Lower lobe of right lung (tissue), 2 donors: ENCODE measurements around the gene ANKDD1B. TPM values are rescaled to one million over a fixed set of nuclear protein-coding genes. Genes with fewer than 3 reads are reported as not detected.

Experiments
- ATAC-seq, 2 donors: fragments of 200-7000 bp; cut with Tn5 transposase; one replicate each; pipeline ENCODE4 v1.9.1; 2020 to 2022; ENCODE audit warnings: mild to moderate bottlenecking in 2 of 2, moderate library complexity in 2 of 2
- DNase-seq: peaks from one replicate; pipeline ENCODE4 v3.0.0-alpha.2; 2020
- H3K27ac ChIP-seq: fragments of 200-600 bp; one replicate; pipeline ENCODE4 v1.8.0; 2022
- H3K27me3 ChIP-seq: fragments of 200-600 bp; one replicate; pipeline ENCODE4 v1.8.0; 2022; ENCODE audit warnings: low read depth
- H3K36me3 ChIP-seq: fragments of 200-600 bp; one replicate; pipeline ENCODE4 v1.8.0; 2022; ENCODE audit warnings: mild to moderate bottlenecking
- H3K4me1 ChIP-seq: fragments of 200-600 bp; one replicate; pipeline ENCODE4 v1.8.0; 2022
- H3K4me3 ChIP-seq: fragments of 200-600 bp; one replicate; pipeline ENCODE4 v1.8.0; 2022; ENCODE audit warnings: mild to moderate bottlenecking
- H3K9me3 ChIP-seq: fragments of 200-600 bp; one replicate; pipeline ENCODE4 v1.8.0; 2022
- CTCF ChIP-seq: fragments of 200-600 bp; IDR thresholded peaks from one replicate; pipeline ENCODE4 v1.8.0; 2022; ENCODE audit warnings: antibody characterized with exemption, mild to moderate bottlenecking
- intact Hi-C: fragments of 100-400 bp; cut with DNase I; formaldehyde crosslinking; loops from one replicate; pipeline ENCODE4 v1.11.0; 2022
- total RNA-seq: library from RNA; stranded (reverse); fragmentation: NEBNext Ultra II Directional; extraction: Animal tissue kit (Norgen Biotek cat#: 25700); gene quantifications from one replicate; pipeline ENCODE4 v1.2.1, GENCODE V29; 2021
- donor health status: DM: no; HTN: yes; CAD: no; lungs with severe emphysema.

The ANKDD1B gene
- total RNA-seq, 1 donor from 2014 or later = 4.3 TPM

- Histone ChIP-seq H3K27ac (no peak overlapping the region), H3K36me3 (no peaks in the 10 kb centered on the region), H3K4me3 (no peak overlapping the region), H3K27me3 (no peaks in the 10 kb centered on the region), H3K9me3 (no peaks in the 10 kb centered on the region), H3K4me1 (no peaks in the 10 kb centered on the region)
- no peak for TF ChIP-seq CTCF
- intact Hi-C loops = no loop called here
- peak; percentile 40 to 49 for ATAC-seq
- DNase-seq = no peak
Measured at GRCh38 chr5:75668445-75668844, 57.2 kb downstream of the ANKDD1B start.

GRCh38 chr5:75668977-75669689 is 57.9 kb downstream of the ANKDD1B start:
- H3K36me3 ChIP-seq = no peaks in the 10 kb centered on the region
- H3K9me3 ChIP-seq = no peaks in the 10 kb centered on the region
- intact Hi-C loops = no loop called here
- no peaks in the 10 kb centered on the region for H3K4me1 ChIP-seq
- no peak overlapping the region for H3K27ac ChIP-seq
- peak overlapping the region; percentile 4 for H3K4me3 ChIP-seq
- no peak for TF ChIP-seq CTCF
- ATAC-seq (peak; percentile 67 to 93), DNase-seq (no peak)
- no peaks in the 10 kb centered on the region for H3K27me3 ChIP-seq

- no peak for DNase-seq
- intact Hi-C loops = no loop called here
- ATAC-seq = no peak
Measured at GRCh38 chr5:75670577-75670976, 59.3 kb downstream of the ANKDD1B start.

GRCh38 chr5:75671506-75671905 is 60.3 kb downstream of the ANKDD1B start:
- DNase-seq (no peak), ATAC-seq (no peak)
- H3K36me3 ChIP-seq = peaks cover 11% of the 10 kb centered on the region
- intact Hi-C loops = no loop called here
- no peaks in the 10 kb centered on the region for H3K4me1 ChIP-seq
- no peaks in the 10 kb centered on the region for H3K27me3 ChIP-seq
- H3K9me3 ChIP-seq = no peaks in the 10 kb centered on the region
- no peak overlapping the region for H3K27ac ChIP-seq
- TF ChIP-seq CTCF = no peak
- no peak overlapping the region for H3K4me3 ChIP-seq

More at GRCh38 chr5:75670577-75670976, 59.3 kb downstream of the ANKDD1B start:
- H3K27ac ChIP-seq = no peak overlapping the region
- H3K9me3 ChIP-seq = no peaks in the 10 kb centered on the region
- no peaks in the 10 kb centered on the region for H3K4me1 ChIP-seq
- no peak for TF ChIP-seq CTCF
- no peaks in the 10 kb centered on the region for H3K27me3 ChIP-seq
- H3K4me3 ChIP-seq = no peak overlapping the region
- H3K36me3 ChIP-seq = peaks cover 11% of the 10 kb centered on the region

GRCh38 chr5:75672616-75673015 is 61.4 kb downstream of the ANKDD1B start:
- intact Hi-C loops = no loop called here
- no peaks in the 10 kb centered on the region for H3K27me3 ChIP-seq
- no peak overlapping the region for H3K4me3 ChIP-seq
- ATAC-seq = no peak
- H3K27ac ChIP-seq = no peak overlapping the region
- DNase-seq = no peak
- no peak for TF ChIP-seq CTCF
- H3K4me1 ChIP-seq = no peaks in the 10 kb centered on the region
- H3K9me3 ChIP-seq = no peaks in the 10 kb centered on the region
- H3K36me3 ChIP-seq = peaks cover 11% of the 10 kb centered on the region
